Karpas-422 (cell line): ENCODE measurements around the gene CFAP97D2. TPM values are rescaled to one million over a fixed set of nuclear protein-coding genes. Genes with fewer than 3 reads are reported as not detected.
"Not testable (repeated sequence)": the region's sequence is repeated elsewhere in the genome, so short reads cannot be mapped to it uniquely, and the experiment has no call there.

Experiments
- DNase-seq: peaks from one replicate; pipeline ENCODE4 v3.0.0-alpha.2; 2015
- H2AFZ ChIP-seq: fragments of 200-600 bp; sonication (generic); 2 replicates; pipeline ENCODE4 v1.6.1; 2014; ENCODE audit warnings: antibody characterized with exemption, low read length, mixed read lengths
- H3K27ac ChIP-seq: fragments of 200-600 bp; sonication (generic); 2 replicates; pipeline ENCODE4 v1.5.1; 2014; ENCODE audit warnings: mild to moderate bottlenecking, low read length, moderate library complexity
- H3K27me3 ChIP-seq: fragments of 200-600 bp; sonication (generic); 2 replicates; pipeline ENCODE4 v1.6.1; 2014; ENCODE audit warnings: low read length, mixed read lengths
- H3K36me3 ChIP-seq: fragments of 200-600 bp; sonication (generic); 2 replicates; pipeline ENCODE4 v1.6.1; 2014; ENCODE audit warnings: low read length, mixed read lengths; ENCODE audit not compliant: insufficient read depth
- H3K4me1 ChIP-seq: fragments of 200-600 bp; sonication (generic); 2 replicates; pipeline ENCODE4 v1.6.1; 2014; ENCODE audit warnings: mild to moderate bottlenecking, low read length, mixed read lengths
- H3K4me2 ChIP-seq: fragments of 200-600 bp; sonication (generic); 2 replicates; pipeline ENCODE4 v1.6.1; 2014; ENCODE audit warnings: low read length, low read depth, mild to moderate bottlenecking; ENCODE audit not compliant: poor library complexity, severe bottlenecking
- H3K4me3 ChIP-seq: fragments of 200-600 bp; sonication (generic); 2 replicates; pipeline ENCODE4 v1.5.1; 2014; ENCODE audit warnings: mild to moderate bottlenecking, antibody characterized with exemption, low read length, mixed read lengths
- H3K79me2 ChIP-seq: fragments of 200-600 bp; sonication (generic); 2 replicates; pipeline ENCODE4 v1.6.1; 2014; ENCODE audit warnings: mild to moderate bottlenecking, low read length, mixed read lengths
- H3K9ac ChIP-seq: fragments of 200-600 bp; sonication (generic); 2 replicates; pipeline ENCODE4 v1.6.0; 2014; ENCODE audit warnings: low read length
- H3K9me2 ChIP-seq: fragments of 200-600 bp; sonication (generic), shearing (Covaris generic); replicated peaks from 2 replicates; pipeline ENCODE4 v1.6.0; 2014; ENCODE audit warnings: mild to moderate bottlenecking, low read length, moderate library complexity; ENCODE audit not compliant: insufficient read depth
- H3K9me3 ChIP-seq: fragments of 300-700, 200-600 bp; sonication (generic); 2 replicates; pipeline ENCODE4 v1.6.1; 2014; ENCODE audit warnings: low read length, mixed read lengths
- H4K20me1 ChIP-seq: fragments of 200-600 bp; sonication (generic); 2 replicates; pipeline ENCODE4 v1.6.1; 2014; ENCODE audit warnings: mild to moderate bottlenecking, antibody characterized with exemption, low read length, low read depth; ENCODE audit not compliant: insufficient read depth
- total RNA-seq: library from RNA; depleted of rRNA; stranded (reverse); fragments of >200 nt; shearing (Covaris generic); gene quantifications from 2 replicates; pipeline ENCODE4 v1.2.3, GENCODE V29; 2014; ENCODE audit warnings: low replicate concordance

Gene CFAP97D2
- total RNA-seq, 1 experiment from 2014 or later, result not detected

DNA sequence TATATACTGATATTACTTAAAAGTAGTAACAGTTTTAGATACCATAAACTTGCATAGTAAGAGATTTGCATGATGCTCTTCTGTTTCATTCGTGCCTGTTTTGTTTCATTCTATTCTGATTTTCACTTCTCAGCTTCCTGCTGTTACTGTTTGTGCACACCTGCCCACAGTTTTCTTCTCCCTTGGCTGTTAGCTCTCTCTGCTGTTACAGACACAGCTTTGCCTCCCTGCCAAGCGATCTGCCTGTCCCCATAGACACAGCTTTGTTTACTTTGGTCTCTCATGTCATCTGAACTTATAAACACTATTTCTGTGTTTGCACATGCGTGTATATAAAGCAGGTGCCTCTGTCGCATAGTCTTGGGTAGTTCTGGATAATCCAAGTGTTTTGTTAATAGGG lies 80.9 kb downstream of the CFAP97D2 start:
- Histone ChIP-seq H2AFZ (no peak overlapping the region), H3K9me3 (no peaks in the 10 kb centered on the region), H3K79me2 (peaks cover 8% of the 10 kb centered on the region; the same call in 1 of the 2 replicates), H3K4me3 (no peak overlapping the region), H3K4me1 (no peaks in the 10 kb centered on the region), H3K27ac (no peak overlapping the region), H3K27me3 (no peaks in the 10 kb centered on the region), H3K9ac (no peak overlapping the region), H3K36me3 (peaks cover 88% of the 10 kb centered on the region), H4K20me1 (no peaks in the 10 kb centered on the region), H3K4me2 (no peak overlapping the region), H3K9me2 (no peaks in the 10 kb centered on the region)
- no peak for DNase-seq

DNA sequence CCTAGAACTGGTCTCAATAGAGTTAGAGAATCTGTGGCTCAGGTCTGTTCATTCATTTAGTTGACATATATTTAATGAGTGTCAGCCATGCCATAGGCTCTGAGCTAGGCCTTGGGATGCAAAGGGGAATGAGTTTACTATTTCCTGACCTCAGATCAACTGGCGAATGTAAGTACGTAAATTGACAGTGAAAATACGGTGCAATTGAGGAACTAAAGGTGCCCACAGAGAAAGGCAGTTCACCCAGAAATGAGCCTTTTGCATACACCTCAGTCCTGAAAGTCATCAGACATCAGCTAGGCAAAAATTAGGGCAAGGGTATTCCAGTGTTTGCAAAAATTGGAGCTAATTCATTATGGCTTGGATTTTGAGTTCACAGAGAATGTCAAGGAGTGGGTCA lies 81.8 kb downstream of the CFAP97D2 start:
- no peak for DNase-seq
- H2AFZ ChIP-seq, result no peak overlapping the region
- H3K27me3 ChIP-seq, result no peaks in the 10 kb centered on the region
- peaks cover 4% of the 10 kb centered on the region; the same call in 1 of the 2 replicates for H3K79me2 ChIP-seq
- no peak overlapping the region for H3K27ac ChIP-seq
- H3K4me1 ChIP-seq, result no peaks in the 10 kb centered on the region
- H3K9ac ChIP-seq, result no peak overlapping the region
- H3K9me2 ChIP-seq, result no peaks in the 10 kb centered on the region
- H4K20me1 ChIP-seq, result no peaks in the 10 kb centered on the region
- H3K36me3 ChIP-seq, result peaks cover 89% of the 10 kb centered on the region
- H3K4me2 ChIP-seq, result no peak overlapping the region
- H3K4me3 ChIP-seq, result no peak overlapping the region
- no peaks in the 10 kb centered on the region for H3K9me3 ChIP-seq

DNA sequence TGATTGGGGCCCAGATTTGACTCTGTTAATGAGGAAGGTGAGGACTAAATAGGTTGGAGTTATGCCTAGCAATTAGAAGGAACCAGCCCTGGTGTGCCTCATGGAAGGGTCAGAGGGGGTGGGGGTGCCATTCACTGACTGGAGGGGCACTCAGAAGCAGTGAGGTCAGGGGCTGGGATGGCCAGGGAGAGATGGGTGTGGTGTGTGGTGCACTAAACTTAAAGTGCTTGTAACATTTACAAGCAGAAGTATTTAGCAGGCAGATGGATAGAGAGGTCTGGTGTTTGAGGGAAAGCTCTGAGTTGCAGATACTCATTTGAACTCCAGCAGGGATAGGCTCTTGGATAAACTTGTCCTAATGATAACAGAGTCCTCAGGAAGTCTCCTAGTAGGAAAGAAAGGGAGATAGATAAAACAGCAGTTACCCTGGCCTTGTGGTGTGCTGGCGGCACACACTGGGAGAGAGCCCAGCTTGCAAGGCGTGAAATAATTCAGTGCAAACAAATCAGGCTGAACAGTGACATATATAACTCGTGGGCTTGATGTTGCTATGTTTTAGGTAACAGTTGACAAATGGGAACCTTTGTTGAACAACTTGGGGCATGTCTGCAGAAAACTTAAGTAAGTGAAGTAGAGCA lies 82.4 kb downstream of the CFAP97D2 start:
- H3K9me3 ChIP-seq, result no peaks in the 10 kb centered on the region
- H3K27me3 ChIP-seq, result no peaks in the 10 kb centered on the region
- H3K9ac ChIP-seq, result no peak overlapping the region
- H3K4me3 ChIP-seq, result no peak overlapping the region
- H3K36me3 ChIP-seq, result peaks cover 89% of the 10 kb centered on the region
- H3K79me2 ChIP-seq, result peaks cover 3% of the 10 kb centered on the region; the same call in 1 of the 2 replicates
- DNase-seq, result no peak
- no peak overlapping the region for H3K4me2 ChIP-seq
- H3K9me2 ChIP-seq, result no peaks in the 10 kb centered on the region
- H3K27ac ChIP-seq, result no peak overlapping the region
- no peak overlapping the region for H2AFZ ChIP-seq
- no peaks in the 10 kb centered on the region for H4K20me1 ChIP-seq
- no peaks in the 10 kb centered on the region for H3K4me1 ChIP-seq

DNA sequence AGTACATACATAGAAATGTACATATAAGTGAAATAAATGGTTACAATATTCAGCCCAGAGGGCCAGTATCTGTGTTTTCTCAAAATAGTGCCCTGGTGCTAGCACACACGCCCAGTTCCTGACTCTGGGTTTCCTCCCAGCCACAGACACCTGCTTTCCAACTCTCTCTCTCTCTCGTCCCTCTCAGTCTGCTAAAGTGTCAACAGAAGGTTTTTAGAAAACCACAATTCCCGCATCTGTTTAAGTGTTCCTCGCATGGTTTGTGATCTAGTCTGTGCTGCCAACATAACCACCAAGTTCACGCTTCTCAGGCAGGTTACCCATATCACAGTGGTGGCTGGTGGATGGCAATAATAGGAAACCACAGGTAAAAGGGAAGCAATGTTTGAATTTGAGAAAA lies 84.5 kb downstream of the CFAP97D2 start:
- Histone ChIP-seq H2AFZ (no peak overlapping the region), H3K9me3 (peaks cover 3% of the 10 kb centered on the region; the same call in 1 of the 2 replicates), H3K9ac (no peak overlapping the region), H3K4me1 (peaks cover 12% of the 10 kb centered on the region), H3K4me3 (no peak overlapping the region), H4K20me1 (no peaks in the 10 kb centered on the region), H3K79me2 (peaks cover 3% of the 10 kb centered on the region; the same call in 1 of the 2 replicates), H3K36me3 (peaks cover 94% of the 10 kb centered on the region), H3K4me2 (no peak overlapping the region), H3K9me2 (no peaks in the 10 kb centered on the region), H3K27ac (no peak overlapping the region), H3K27me3 (no peaks in the 10 kb centered on the region)
- no peak for DNase-seq

DNA sequence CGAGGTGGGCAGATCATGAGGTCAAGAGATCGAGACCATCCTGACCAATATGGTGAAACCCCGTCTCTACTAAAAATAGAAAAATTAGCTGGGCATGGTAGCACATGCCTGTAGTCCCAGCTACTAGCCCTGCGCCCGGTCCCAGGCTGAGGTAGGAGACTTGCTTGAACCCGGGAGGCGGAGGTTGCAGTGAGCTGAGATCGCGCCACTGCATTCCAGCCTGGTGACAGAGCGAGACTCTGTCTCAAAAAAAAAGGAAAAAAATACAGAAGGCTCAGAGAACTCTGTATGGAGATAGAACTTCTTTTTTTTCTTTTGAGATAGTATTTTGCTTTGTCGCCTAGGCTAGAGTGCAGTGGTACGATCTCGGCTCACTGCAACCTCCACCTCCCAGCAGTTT lies 85.3 kb downstream of the CFAP97D2 start:
- DNase-seq, H2AFZ ChIP-seq, H3K9me2 ChIP-seq, H3K27ac ChIP-seq, H3K27me3 ChIP-seq, H3K79me2 ChIP-seq, H3K4me2 ChIP-seq, H3K4me3 ChIP-seq, H3K9ac ChIP-seq, H3K9me3 ChIP-seq, H4K20me1 ChIP-seq: not testable (repeated sequence)
- Histone ChIP-seq H3K36me3 (peaks cover 96% of the 10 kb centered on the region), H3K4me1 (peaks cover 16% of the 10 kb centered on the region)

DNA sequence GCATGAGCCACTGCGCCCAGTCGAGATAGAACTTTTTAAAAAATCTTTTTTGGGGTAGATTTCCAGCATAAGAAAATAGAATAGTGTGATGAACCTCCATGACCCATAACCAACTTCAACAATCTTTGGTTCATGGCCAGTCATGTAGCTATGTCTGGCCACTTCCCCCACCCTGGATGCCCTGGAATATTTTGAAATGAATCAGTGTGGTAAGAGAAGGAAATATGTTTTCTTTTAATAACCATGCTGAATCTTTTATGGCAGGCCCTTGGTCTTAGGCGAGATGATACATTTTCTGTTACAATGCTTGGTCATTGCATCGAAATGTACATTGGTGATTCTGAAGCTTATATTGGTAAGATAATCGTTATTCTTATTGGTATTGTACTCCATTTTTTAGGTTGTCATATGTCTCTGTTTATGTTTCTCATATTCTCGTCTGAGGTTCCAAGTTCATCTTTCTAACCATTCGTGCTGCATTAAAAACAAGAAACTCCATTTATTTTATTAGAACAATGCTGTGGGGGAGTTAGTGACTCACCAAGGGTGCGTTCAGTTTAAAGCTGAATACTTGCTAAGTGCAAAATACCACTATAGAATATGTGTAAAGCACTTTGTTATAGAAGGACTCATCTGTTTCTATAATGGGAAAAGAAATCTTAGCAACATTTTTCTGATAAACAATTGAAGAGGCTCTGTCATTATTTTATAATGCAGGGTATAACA lies 86.0 kb downstream of the CFAP97D2 start:
- DNase-seq, result no peak
- Histone ChIP-seq H3K27me3 (no peaks in the 10 kb centered on the region), H3K9me3 (peaks cover 3% of the 10 kb centered on the region; the same call in 1 of the 2 replicates), H3K36me3 (peaks cover 92% of the 10 kb centered on the region), H3K27ac (no peak overlapping the region), H3K9me2 (no peaks in the 10 kb centered on the region), H2AFZ (no peak overlapping the region), H3K4me2 (no peak overlapping the region), H3K9ac (no peak overlapping the region), H3K4me1 (peaks cover 16% of the 10 kb centered on the region), H3K79me2 (peaks cover 3% of the 10 kb centered on the region; the same call in 1 of the 2 replicates), H3K4me3 (no peak overlapping the region), H4K20me1 (no peaks in the 10 kb centered on the region)

DNA sequence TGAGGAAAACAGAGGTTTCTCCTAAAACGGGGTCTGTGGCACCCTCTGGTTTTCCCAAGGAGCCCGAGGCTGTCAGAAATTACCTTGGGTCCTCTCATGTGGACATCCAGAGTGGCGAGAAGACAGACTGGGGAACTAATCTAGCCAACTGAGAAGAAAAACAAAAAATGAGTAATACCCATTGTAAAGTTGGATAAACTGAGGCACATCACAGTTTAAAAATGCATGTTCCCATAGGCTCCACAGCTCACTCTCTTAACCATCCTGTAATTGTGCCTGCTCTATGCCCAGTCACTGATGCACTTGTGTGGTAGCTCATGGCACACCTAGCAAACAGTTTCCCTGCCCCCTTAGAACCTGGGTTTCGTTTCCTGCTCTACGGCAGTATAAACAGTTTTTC lies 87.2 kb downstream of the CFAP97D2 start:
- Histone ChIP-seq H3K4me1 (peaks cover 16% of the 10 kb centered on the region), H3K27me3 (no peaks in the 10 kb centered on the region), H3K36me3 (peaks cover 80% of the 10 kb centered on the region), H3K79me2 (peaks cover 3% of the 10 kb centered on the region; the same call in 1 of the 2 replicates), H3K4me3 (no peak overlapping the region), H3K9me3 (peaks cover 3% of the 10 kb centered on the region; the same call in 1 of the 2 replicates), H2AFZ (no peak overlapping the region), H3K27ac (no peak overlapping the region), H3K9ac (no peak overlapping the region), H3K4me2 (no peak overlapping the region), H4K20me1 (no peaks in the 10 kb centered on the region), H3K9me2 (no peaks in the 10 kb centered on the region)
- no peak for DNase-seq
